GM12878 (cell line): ENCODE measurements around the gene ASPHD1. TPM values are rescaled to one million over a fixed set of nuclear protein-coding genes. Genes with fewer than 3 reads are reported as not detected.

Experiments
- ATAC-seq: fragments of 200-7000 bp; cut with Tn5 transposase; 3 replicates; pipeline ENCODE4 v1.9.1; 2020; ENCODE audit warnings: mild to moderate bottlenecking, moderate library complexity
- BruUV-seq: library from RNA; stranded (reverse); fragments of 400-500 nt; replicated peaks from 2 replicates; lab custom pipeline; 2021; lab: Mats Ljungman, UMichigan
- CTCF ChIA-PET: fragments of 300-600 bp; sonication (Branson Sonifier 250); formaldehyde crosslinking; extraction: SDS; loops from one replicate; lab custom pipeline; 2021; ENCODE audit warnings: inconsistent platforms; lab: Yijun Ruan, JAX
- POLR2A ChIA-PET: fragments of 350-600 bp; formaldehyde crosslinking; extraction: SDS; loops from one replicate; lab custom pipeline; 2021; ENCODE audit warnings: inconsistent platforms; lab: Charles Lee
- RAD21 ChIA-PET: fragments of 300-600 bp; sonication (Branson Sonifier 250); formaldehyde crosslinking; loops from one replicate; lab custom pipeline; 2023; ENCODE audit warnings: antibody characterized with exemption; ENCODE audit not compliant: unreplicated experiment; lab: Charles Lee
- SMC1A ChIA-PET: fragments of 300-600 bp; sonication (Branson Sonifier 250); formaldehyde crosslinking; loops from one replicate; lab custom pipeline; 2023; ENCODE audit not compliant: unreplicated experiment, uncharacterized antibody; lab: Charles Lee
- DNase-seq: peaks from one replicate; pipeline ENCODE4 v3.0.0-alpha.2; 2011; ENCODE audit warnings: low read depth, low spot score
- FAIRE-seq: peaks from 3 replicates; lab custom pipeline; 2011; peaks lifted over from hg19 to GRCh38; lab: Jason Lieb, UNC
- H2AFZ ChIP-seq: 2 replicates; pipeline ENCODE4 v1.6.0; 2011; ENCODE audit warnings: low read depth, low read length, control low read depth; ENCODE audit not compliant: control insufficient read depth
- H3K27ac ChIP-seq: 2 replicates; pipeline ENCODE4 v1.5.1; 2011; ENCODE audit warnings: control low read depth; ENCODE audit not compliant: control insufficient read depth, insufficient read depth
- H3K27me3 ChIP-seq, 2 experiments: replicated peaks in 1 of 2; 2 replicates each; pipeline versions ENCODE4 v1.6.0 to v1.6.1; 2011; ENCODE audit warnings: low read length in 1 of 2; ENCODE audit not compliant: control insufficient read depth in 2 of 2, insufficient read depth in 2 of 2
- H3K36me3 ChIP-seq, 2 experiments: 2 replicates each; pipeline ENCODE4 v1.5.1; 2011; ENCODE audit warnings: low read length in 1 of 2; ENCODE audit not compliant: control insufficient read depth in 2 of 2, insufficient read depth in 2 of 2
- H3K4me1 ChIP-seq: 2 replicates; pipeline ENCODE4 v1.6.1; 2011; ENCODE audit warnings: mild to moderate bottlenecking, low read length, moderate library complexity, mixed read lengths; ENCODE audit not compliant: control insufficient read depth, insufficient read depth
- H3K4me2 ChIP-seq: 2 replicates; pipeline ENCODE4 v1.6.0; 2011; ENCODE audit warnings: control low read depth; ENCODE audit not compliant: control insufficient read depth, insufficient read depth
- H3K4me3 ChIP-seq: fragments of 200-600 bp; sonication (generic); 2 replicates; pipeline ENCODE4 v1.5.1; 2016
- H3K79me2 ChIP-seq: 2 replicates; pipeline ENCODE4 v1.6.0; 2011; ENCODE audit warnings: low read length; ENCODE audit not compliant: control insufficient read depth, insufficient read depth
- H3K9ac ChIP-seq: 2 replicates; pipeline ENCODE4 v1.8.0; 2011; ENCODE audit warnings: low read length, control low read depth, mixed read lengths; ENCODE audit not compliant: control insufficient read depth, insufficient read depth
- H3K9me3 ChIP-seq: replicated peaks from 3 replicates; pipeline ENCODE4 v1.5.1; 2011; ENCODE audit warnings: mild to moderate bottlenecking, low read length; ENCODE audit not compliant: control insufficient read depth, insufficient read depth
- H4K20me1 ChIP-seq: 2 replicates; pipeline ENCODE4 v1.6.0; 2011; ENCODE audit not compliant: control insufficient read depth, insufficient read depth
- ATF7 ChIP-seq: fragments of 450-650 bp; IDR thresholded peaks from 2 replicates; pipeline ENCODE4 v1.6.1; 2016; ENCODE audit warnings: low read depth, mild to moderate bottlenecking
- CHD2 ChIP-seq: IDR thresholded peaks from 2 replicates; pipeline ENCODE4 v1.6.1; 2011; ENCODE audit warnings: low read depth, low read length, improper control_type of control experiment, borderline replicate concordance
- ELK1 ChIP-seq: IDR thresholded peaks from 2 replicates; pipeline ENCODE4 v1.6.1; 2012; ENCODE audit warnings: low read depth, low read length, improper control_type of control experiment
- ETV6 ChIP-seq, 2 experiments: fragments of 450-650 bp in 1 of 2; IDR thresholded peaks in 1 of 2; conservative IDR thresholded peaks in 1 of 2; 2 replicates each; pipeline ENCODE4 v1.6.1; 2014; ENCODE audit warnings: antibody characterized with exemption in 1 of 2, borderline replicate concordance in 1 of 2, low read depth in 1 of 2, mild to moderate bottlenecking in 1 of 2, moderate library complexity in 1 of 2
- FOS ChIP-seq: IDR thresholded peaks from 3 replicates; pipeline ENCODE4 v1.6.1; 2011; ENCODE audit warnings: borderline replicate concordance; ENCODE audit not compliant: insufficient read length; ENCODE audit errors: extremely low read depth
- FOXK2 ChIP-seq: fragments of 450-650 bp; IDR thresholded peaks from 2 replicates; pipeline ENCODE4 v1.6.1; 2017; ENCODE audit warnings: mild to moderate bottlenecking, moderate library complexity
- LARP7 ChIP-seq: fragments of 450-650 bp; IDR thresholded peaks from 2 replicates; pipeline ENCODE4 v1.6.1; 2017; ENCODE audit warnings: mild to moderate bottlenecking
- MEF2B ChIP-seq: fragments of 450-650 bp; IDR thresholded peaks from 2 replicates; pipeline ENCODE4 v1.6.1; 2018; ENCODE audit warnings: mild to moderate bottlenecking, moderate library complexity; ENCODE audit not compliant: partially characterized antibody, poor library complexity, severe bottlenecking
- NR2F1 ChIP-seq: fragments of 450-650 bp; conservative IDR thresholded peaks from 2 replicates; pipeline ENCODE4 v1.6.1; 2017; ENCODE audit warnings: mild to moderate bottlenecking
- PKNOX1 ChIP-seq: fragments of 450-650 bp; IDR thresholded peaks from 2 replicates; pipeline ENCODE4 v1.6.1; 2016; ENCODE audit warnings: mild to moderate bottlenecking
- PML ChIP-seq: IDR thresholded peaks from 2 replicates; pipeline ENCODE4 v1.6.1; 2012; ENCODE audit warnings: low read length, inconsistent platforms
- WGBS: methylation state at CpG from one replicate; pipeline ENCODE4 v1.1.6; 2016; ENCODE audit warnings: low lambda C conversion rate; ENCODE audit not compliant: insufficient replicate concordance, insufficient coverage; ENCODE audit errors: missing lambda C conversion rate; 5-methylcytosine and 5-hydroxymethylcytosine counted together
- in situ Hi-C: fragments of 300-500 bp; cut with MboI; formaldehyde crosslinking; loops from 9 replicates; pipeline ENCODE4 v1.14.3; 2018; ENCODE audit warnings: mixed read lengths
- intact Hi-C: fragments of 100-400 bp; cut with micrococcal nuclease; formaldehyde crosslinking; loops from one replicate; pipeline ENCODE4 v1.14.2; 2022; ENCODE audit not compliant: unreplicated experiment
- polyA plus RNA-seq, 11 experiments: library from polyadenylated mRNA; depleted of rRNA in 4 of 11; unstranded in 6 of 11; stranded (reverse) in 5 of 11; fragments of >200 nt; fragmentation: Nextera tagmentation in 4 of 11; fragmentation: Illumina TruSeq in 1 of 11; extraction: Ambion mirVana in 4 of 11; extraction: Trizol in 1 of 11; gene quantifications; 1 replicate in 1 of 11; 2 replicates in 10 of 11; pipeline versions ENCODE4 v1.2.1 to v1.2.3, GENCODE V29; 2011 to 2016; ENCODE audit warnings: inconsistent platforms in 2 of 11, missing spikeins in 2 of 11, low read depth in 1 of 11
- total RNA-seq, 4 experiments: library from RNA; depleted of rRNA in 3 of 4; stranded (reverse); fragments of >200 nt in 3 of 4; fragmentation: Illumina TruSeq in 1 of 4; extraction: Trizol in 1 of 4; gene quantifications; 2 replicates each; pipeline versions ENCODE4 v1.2.1 to v1.2.3, GENCODE V29; 2013 to 2021

The ASPHD1 gene
- total and polyA plus RNA-seq, 10 of the 15 experiments (the other 5 are each of a cell fraction or from before 2014, with no cell fraction given) = not detected

GRCh38 chr16:29900888-29901606 lies 759 bp downstream of the ASPHD1 start:
- DNase-seq (no peak), ATAC-seq (no peak)
- ChIA-PET RAD21 (interaction anchor here (1.6 kb wide), 1 partner anchor 131 kb away, joined by 5 read pairs; no protein-coding TSS in a partner anchor), CTCF (no interaction called here), POLR2A (no interaction called here)
- Histone ChIP-seq H2AFZ (no peak overlapping the region; the same call in 1 of the 2 replicates), H3K4me1 (peaks cover 3% of the 10 kb centered on the region; the same call in 1 of the 2 replicates), H3K27ac (no peak overlapping the region), H3K36me3 (no peaks in the 10 kb centered on the region), H3K79me2 (no peaks in the 10 kb centered on the region), H3K9me3 (no peaks in the 10 kb centered on the region)
- 55% methylated on average over 22 of the region's 31 CpGs for WGBS
- intact Hi-C loops = loop anchor here (10.0 kb wide), 1 partner anchor 124 kb away; the partner anchor contains the start of gene C16orf92
- TF ChIP-seq ATF7 (no peak), FOXK2 (0 out of 2 replicates have a peak, but pooled peaks have one; percentile 38), PKNOX1 (no peak), CHD2 (no peak)
- TF ChIP-seq, all 136 proteins: peak for 1
- no peak for FAIRE-seq
- Histone ChIP-seq H3K9ac (no peak overlapping the region), H3K4me2 (peak overlapping the region; percentile 90; the same call in 1 of the 2 replicates), H4K20me1 (no peaks in the 10 kb centered on the region), H3K27me3 (no peaks in the 10 kb centered on the region; a peak in 1 of 4 replicates), H3K4me3 (no peak overlapping the region)
- in situ Hi-C loops = no loop called here
- BruUV-seq = no TSS peak
- SMC1A ChIA-PET = interaction anchor here (0.6 kb wide), 1 partner anchor 757 kb away, joined by 4 read pairs; no protein-coding TSS in a partner anchor

GRCh38 chr16:29901607-29901945 lies 1.3 kb downstream of the ASPHD1 start:
- no peak overlapping the region for H3K4me2 ChIP-seq
- no TSS peak for BruUV-seq
- no peak for DNase-seq

More at GRCh38 chr16:29901607-29901945, 1.3 kb downstream of the ASPHD1 start:
- SMC1A ChIA-PET = interaction anchor here (0.6 kb wide), 1 partner anchor 757 kb away, joined by 4 read pairs; no protein-coding TSS in a partner anchor
- intact Hi-C loops (loop anchor here (10.0 kb wide), 1 partner anchor 123 kb away; the partner anchor contains the start of gene C16orf92), in situ Hi-C loops (no loop called here)
- CTCF ChIA-PET = no interaction called here
- no peaks in the 10 kb centered on the region; a peak in 1 of 4 replicates for H3K27me3 ChIP-seq
- no peak for ATAC-seq
- no peaks in the 10 kb centered on the region for H3K79me2 ChIP-seq
- no peak overlapping the region for H3K27ac ChIP-seq
- FAIRE-seq = no peak
- H3K4me1 ChIP-seq = peaks cover 3% of the 10 kb centered on the region; the same call in 1 of the 2 replicates
- no peaks in the 10 kb centered on the region for H3K9me3 ChIP-seq
- no peak overlapping the region for H3K9ac ChIP-seq
- no peaks in the 10 kb centered on the region for H3K36me3 ChIP-seq
- WGBS = 62% methylated on average over 16 of the region's 19 CpGs
- POLR2A ChIA-PET = no interaction called here
- no peak overlapping the region for H2AFZ ChIP-seq
- RAD21 ChIA-PET = no interaction called here
- no peaks in the 10 kb centered on the region for H4K20me1 ChIP-seq
- no peak for TF ChIP-seq ETV6 (conservative IDR thresholded peaks at IDR 0.05 in 1 of 2, IDR thresholded peaks at IDR 0.05 in 1 of 2; ENCODE audit: borderline replicate concordance in 1 of 2, low read depth in 1 of 2)
- TF ChIP-seq MEF2B = no peak
- TF ChIP-seq PML = no peak
- TF ChIP-seq FOS = no peak
- no peak for TF ChIP-seq ELK1
- TF ChIP-seq NR2F1 = no peak
- no peak for TF ChIP-seq LARP7
- H3K4me3 ChIP-seq = no peak overlapping the region
